Uterus (tissue), 4 donors: ENCODE data around the gene EIF2S2. TPM values are rescaled to one million over a fixed set of nuclear protein-coding genes. Genes with fewer than 3 reads are reported as not detected.

Experiments
- DNase-seq, 2 donors: peaks; one replicate each; pipeline ENCODE4 v3.0.0-alpha.2; 2019 to 2020
- H3K27ac ChIP-seq, 2 donors: fragments of 200-600 bp; sonication (generic); 1 replicate in 1 of 2; 2 replicates in 1 of 2; pipeline ENCODE4 v1.5.1; 2016 to 2018
- H3K27me3 ChIP-seq, 2 donors: fragments of 200-600 bp; sonication (generic); one replicate each; pipeline ENCODE4 v1.5.1; 2018 to 2019; ENCODE audit warnings: control low read depth in 1 of 2
- H3K36me3 ChIP-seq, 2 donors: fragments of 200-600 bp; sonication (generic); one replicate each; pipeline ENCODE4 v1.5.1; 2019; ENCODE audit warnings: control low read depth in 1 of 2
- H3K4me1 ChIP-seq, 2 donors: fragments of 200-600 bp; sonication (generic); one replicate each; pipeline ENCODE4 v1.5.1; 2018 to 2019; ENCODE audit warnings: control low read depth in 1 of 2
- H3K4me3 ChIP-seq, 2 donors: fragments of 200-600 bp; sonication (generic); 1 replicate in 1 of 2; 2 replicates in 1 of 2; pipeline ENCODE4 v1.5.1; 2018 to 2019; ENCODE audit warnings: mild to moderate bottlenecking in 1 of 2
- H3K9me3 ChIP-seq, 2 donors: fragments of 200-600 bp; sonication (generic); one replicate each; pipeline ENCODE4 v1.5.1; 2019; ENCODE audit warnings: control low read depth in 1 of 2
- CTCF ChIP-seq, 4 experiments: fragments of 200-600 bp in 2 of 4; fragments of 450-650 bp in 2 of 4; sonication (generic) in 2 of 4; IDR thresholded peaks; one replicate each; pipeline ENCODE4 v1.5.1; 2016 to 2019; ENCODE audit warnings: antibody characterized with exemption in 4 of 4, mild to moderate bottlenecking in 2 of 4, moderate library complexity in 1 of 4
- POLR2A ChIP-seq, 2 donors: fragments of 450-650 bp; IDR thresholded peaks; one replicate each; pipeline ENCODE4 v1.6.1; 2016; ENCODE audit warnings: antibody characterized with exemption in 2 of 2, mild to moderate bottlenecking in 1 of 2, moderate library complexity in 1 of 2
- intact Hi-C: fragments of 100-400 bp; cut with DNase I; formaldehyde crosslinking; loops from one replicate; pipeline ENCODE4 v1.15.1; 2023; ENCODE audit warnings: low total_unique reads
- total RNA-seq, 4 donors: library from RNA; depleted of rRNA in 3 of 4; stranded (reverse); fragments of >200 nt in 3 of 4; gene quantifications; one replicate each; pipeline versions ENCODE4 v1.1.0 to v1.2.4, GENCODE V29; 2014 to 2023
- donor health status: DM: yes; HTN: yes; CAD: no.

EIF2S2 gene
- total RNA-seq, 4 donors from 2014 or later = 18.7 to 46.9 (median 37.6) TPM

- no peak for DNase-seq
- intact Hi-C loops = no loop called here
- Histone ChIP-seq H3K4me3 (no peak overlapping the region), H3K27ac (no peak overlapping the region), H3K27me3 (no peaks in the 10 kb centered on the region), H3K36me3 (no peaks in the 10 kb centered on the region), H3K4me1 (peaks cover 0 to 6% of the 10 kb centered on the region in 2 donors), H3K9me3 (no peaks in the 10 kb centered on the region)
- TF ChIP-seq CTCF (IDR thresholded peaks at IDR 0.05) (no peak), POLR2A (IDR thresholded peaks at IDR 0.05) (no peak)
These were observed 62.7 kb downstream of the EIF2S2 start for GRCh38 chr20:34049389-34049788.

- Histone ChIP-seq H3K9me3 (no peaks in the 10 kb centered on the region), H3K27me3 (no peaks in the 10 kb centered on the region), H3K27ac (no peak overlapping the region), H3K4me3 (no peak overlapping the region), H3K36me3 (no peaks in the 10 kb centered on the region), H3K4me1 (peaks cover 0 to 6% of the 10 kb centered on the region in 2 donors)
- no peak for TF ChIP-seq POLR2A (IDR thresholded peaks at IDR 0.05)
- TF ChIP-seq CTCF (IDR thresholded peaks at IDR 0.05) = no peak
- DNase-seq = no peak
- intact Hi-C loops = no loop called here
These were observed 64.1 kb downstream of the EIF2S2 start for GRCh38 chr20:34047917-34048316.

GRCh38 chr20:34047010-34047687 lies 64.9 kb downstream of the EIF2S2 start:
- Histone ChIP-seq H3K9me3 (no peaks in the 10 kb centered on the region), H3K27me3 (no peaks in the 10 kb centered on the region), H3K27ac (no peak overlapping the region), H3K4me3 (no peak overlapping the region), H3K4me1 (peaks cover 0 to 6% of the 10 kb centered on the region in 2 donors), H3K36me3 (no peaks in the 10 kb centered on the region)
- DNase-seq = no peak
- no peak for TF ChIP-seq CTCF (IDR thresholded peaks at IDR 0.05)
- TF ChIP-seq POLR2A (IDR thresholded peaks at IDR 0.05) = no peak
- intact Hi-C loops = no loop called here

GRCh38 chr20:34045930-34046725 lies 65.9 kb downstream of the EIF2S2 start:
- no peaks in the 10 kb centered on the region for H3K9me3 ChIP-seq
- no peak overlapping the region for H3K4me3 ChIP-seq
- TF ChIP-seq POLR2A (IDR thresholded peaks at IDR 0.05) (no peak), CTCF (IDR thresholded peaks at IDR 0.05) (no peak)
- H3K27me3 ChIP-seq = no peaks in the 10 kb centered on the region
- H3K36me3 ChIP-seq = no peaks in the 10 kb centered on the region
- DNase-seq = no peak
- H3K4me1 ChIP-seq = peaks cover 0 to 6% of the 10 kb centered on the region in 2 donors
- H3K27ac ChIP-seq = no peak overlapping the region
- intact Hi-C loops = no loop called here

GRCh38 chr20:34045294-34045693 lies 66.7 kb downstream of the EIF2S2 start:
- intact Hi-C loops = no loop called here
- no peak for TF ChIP-seq POLR2A (IDR thresholded peaks at IDR 0.05)
- no peak for TF ChIP-seq CTCF (IDR thresholded peaks at IDR 0.05)
- Histone ChIP-seq H3K4me3 (no peak overlapping the region), H3K9me3 (no peaks in the 10 kb centered on the region), H3K27ac (no peak overlapping the region), H3K36me3 (no peaks in the 10 kb centered on the region), H3K4me1 (peaks cover 3 to 9% of the 10 kb centered on the region in 2 donors), H3K27me3 (no peaks in the 10 kb centered on the region)
- DNase-seq = peak; percentile 33 to 43
